HepG2 (cell line): ENCODE results near the gene CYP4F12. TPM values are rescaled to one million over a fixed set of nuclear protein-coding genes. Genes with fewer than 3 reads are reported as not detected.

ENCODE experiments used
- CBX1 ChIP-seq: IDR thresholded peaks from one replicate; pipeline ENCODE4 v1.6.1; 2016; ENCODE audit warnings: antibody characterized with exemption, low read depth
- EED ChIP-seq: sonication (generic); formaldehyde crosslinking; IDR thresholded peaks from 2 replicates; pipeline ENCODE4 v1.5.0; 2020; ENCODE audit warnings: mild to moderate bottlenecking, missing genetic modification reagents
- EP300 ChIP-seq, 3 experiments: sonication (generic) in 1 of 3; formaldehyde crosslinking in 1 of 3; IDR thresholded peaks; 2 replicates each; pipeline versions ENCODE4 v1.5.1 to v1.6.1; 2011 to 2020; ENCODE audit warnings: low read depth in 2 of 3, low read length in 2 of 3, borderline replicate concordance in 1 of 3, improper control_type of control experiment in 1 of 3, mild to moderate bottlenecking in 1 of 3, missing genetic modification reagents in 1 of 3, moderate library complexity in 1 of 3
- MAFG ChIP-seq: sonication (generic); formaldehyde crosslinking; IDR thresholded peaks from 2 replicates; pipeline ENCODE4 v1.5.1; 2020; ENCODE audit warnings: mild to moderate bottlenecking, missing genetic modification reagents
- MYC ChIP-seq: sonication (generic); formaldehyde crosslinking; IDR thresholded peaks from 2 replicates; pipeline ENCODE4 v1.9.0; 2021; ENCODE audit warnings: missing genetic modification reagents, borderline replicate concordance
- NR2F6 ChIP-seq, 2 experiments: IDR thresholded peaks; 2 replicates each; pipeline ENCODE4 v1.6.1; 2016; ENCODE audit warnings: antibody characterized with exemption in 1 of 2, mild to moderate bottlenecking in 1 of 2
- ONECUT2 ChIP-seq: sonication (generic); formaldehyde crosslinking; IDR thresholded peaks from 2 replicates; pipeline ENCODE4 v1.4.0; 2020; ENCODE audit warnings: missing genetic modification reagents
- POLR2AphosphoS2 ChIP-seq: IDR thresholded peaks from 2 replicates; pipeline ENCODE4 v1.6.1; 2011; ENCODE audit warnings: low read depth, low read length, improper control_type of control experiment
- RFX3 ChIP-seq: IDR thresholded peaks from 2 replicates; pipeline ENCODE4 v1.6.1; 2016; ENCODE audit warnings: missing biosample characterization, missing genetic modification reagents
- RFXANK ChIP-seq: IDR thresholded peaks from 2 replicates; pipeline ENCODE4 v1.6.1; 2016
- ZFP36L1 ChIP-seq: sonication (generic); formaldehyde crosslinking; IDR thresholded peaks from 2 replicates; pipeline ENCODE4 v1.8.0; 2022; ENCODE audit warnings: mild to moderate bottlenecking, missing genetic modification reagents, moderate library complexity
- ZNF225 ChIP-seq: sonication (generic); formaldehyde crosslinking; IDR thresholded peaks from 2 replicates; pipeline ENCODE4 v1.4.0; 2020; ENCODE audit warnings: mild to moderate bottlenecking, missing genetic modification reagents
- ZNF256 ChIP-seq: sonication (generic); formaldehyde crosslinking; conservative IDR thresholded peaks from 2 replicates; pipeline ENCODE4 v1.4.0; 2020; ENCODE audit warnings: missing genetic modification reagents
- ZNF30 ChIP-seq: sonication (generic); formaldehyde crosslinking; IDR thresholded peaks from 2 replicates; pipeline ENCODE4 v1.5.0; 2020; ENCODE audit warnings: mild to moderate bottlenecking, missing genetic modification reagents
- ZNF552 ChIP-seq: sonication (generic); formaldehyde crosslinking; IDR thresholded peaks from 2 replicates; pipeline ENCODE4 v1.9.0; 2022; ENCODE audit warnings: missing genetic modification reagents, mild to moderate bottlenecking, borderline replicate concordance
- polyA plus RNA-seq, 8 experiments: library from polyadenylated mRNA; depleted of rRNA in 3 of 8; stranded (reverse) in 7 of 8; unstranded in 1 of 8; fragments of >200 nt; fragmentation: Illumina TruSeq in 4 of 8; extraction: Trizol in 4 of 8; gene quantifications; 2 replicates each; pipeline versions ENCODE4 v1.2.1 to v1.2.3, GENCODE V29; 2011 to 2016; ENCODE audit warnings: low read depth in 4 of 8, missing spikeins in 1 of 8, mixed read lengths in 1 of 8; ENCODE audit not compliant: insufficient read depth in 1 of 8
- total RNA-seq, 5 experiments: library from RNA; depleted of rRNA; stranded (reverse); fragments of >200 nt; fragmentation: Illumina TruSeq; extraction: Trizol; gene quantifications; 2 replicates each; pipeline ENCODE4 v1.2.3, GENCODE V29; 2016; ENCODE audit warnings: low read depth in 1 of 5
- TF ChIP-seq, protein P1 (sequence below): sonication (generic); formaldehyde crosslinking; IDR thresholded peaks from 2 replicates; pipeline ENCODE4 v1.5.1; 2020; ENCODE audit warnings: mild to moderate bottlenecking, missing genetic modification reagents
- TF ChIP-seq, protein P2 (sequence below): sonication (generic); formaldehyde crosslinking; IDR thresholded peaks from 2 replicates; pipeline ENCODE4 v1.8.1; 2023; ENCODE audit warnings: missing genetic modification reagents, mild to moderate bottlenecking, borderline replicate concordance
- TF ChIP-seq, protein P3 (sequence below): sonication (generic); formaldehyde crosslinking; IDR thresholded peaks from 2 replicates; pipeline ENCODE4 v1.8.0; 2022; ENCODE audit warnings: mild to moderate bottlenecking, missing genetic modification reagents
- TF ChIP-seq, protein P4 (sequence below): sonication (generic); formaldehyde crosslinking; IDR thresholded peaks from 2 replicates; pipeline ENCODE4 v1.5.0; 2020; ENCODE audit warnings: missing genetic modification reagents
- TF ChIP-seq, protein P5 (sequence below): sonication (generic); formaldehyde crosslinking; IDR thresholded peaks from 2 replicates; pipeline ENCODE4 v1.8.0; 2022; ENCODE audit warnings: missing genetic modification reagents, mild to moderate bottlenecking, borderline replicate concordance
- TF ChIP-seq, protein P6 (sequence below): sonication (generic); formaldehyde crosslinking; IDR thresholded peaks from 2 replicates; pipeline ENCODE4 v1.4.0; 2020; ENCODE audit warnings: low read depth, mild to moderate bottlenecking, missing genetic modification reagents

Gene CYP4F12
- total and polyA plus RNA-seq, 2 of the 13 experiments (the other 11 are each of a cell fraction or from before 2014, with no cell fraction given), result 29.9 to 30.8 TPM

DNA sequence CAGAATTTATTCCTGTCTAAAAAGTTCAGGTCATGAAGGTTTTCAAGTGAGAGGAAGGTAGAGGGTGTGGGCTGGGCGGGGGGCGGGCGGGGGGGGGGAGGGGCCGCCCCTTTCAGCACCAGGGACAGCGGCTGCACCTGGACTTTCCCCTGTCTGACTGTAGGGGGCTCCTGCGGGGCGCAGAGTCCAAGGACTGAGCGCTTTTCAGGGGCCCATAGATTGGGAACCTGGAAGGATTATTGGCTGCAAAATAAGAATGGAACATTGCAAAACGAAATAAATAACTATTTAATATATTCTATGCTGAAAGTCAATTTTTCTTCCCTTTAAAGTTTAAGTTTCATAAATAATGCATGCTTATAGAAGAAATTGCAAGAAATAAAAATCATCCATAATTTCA is 41.1 kb upstream of the CYP4F12 start (continued):
- TF ChIP-seq, protein P1, sequence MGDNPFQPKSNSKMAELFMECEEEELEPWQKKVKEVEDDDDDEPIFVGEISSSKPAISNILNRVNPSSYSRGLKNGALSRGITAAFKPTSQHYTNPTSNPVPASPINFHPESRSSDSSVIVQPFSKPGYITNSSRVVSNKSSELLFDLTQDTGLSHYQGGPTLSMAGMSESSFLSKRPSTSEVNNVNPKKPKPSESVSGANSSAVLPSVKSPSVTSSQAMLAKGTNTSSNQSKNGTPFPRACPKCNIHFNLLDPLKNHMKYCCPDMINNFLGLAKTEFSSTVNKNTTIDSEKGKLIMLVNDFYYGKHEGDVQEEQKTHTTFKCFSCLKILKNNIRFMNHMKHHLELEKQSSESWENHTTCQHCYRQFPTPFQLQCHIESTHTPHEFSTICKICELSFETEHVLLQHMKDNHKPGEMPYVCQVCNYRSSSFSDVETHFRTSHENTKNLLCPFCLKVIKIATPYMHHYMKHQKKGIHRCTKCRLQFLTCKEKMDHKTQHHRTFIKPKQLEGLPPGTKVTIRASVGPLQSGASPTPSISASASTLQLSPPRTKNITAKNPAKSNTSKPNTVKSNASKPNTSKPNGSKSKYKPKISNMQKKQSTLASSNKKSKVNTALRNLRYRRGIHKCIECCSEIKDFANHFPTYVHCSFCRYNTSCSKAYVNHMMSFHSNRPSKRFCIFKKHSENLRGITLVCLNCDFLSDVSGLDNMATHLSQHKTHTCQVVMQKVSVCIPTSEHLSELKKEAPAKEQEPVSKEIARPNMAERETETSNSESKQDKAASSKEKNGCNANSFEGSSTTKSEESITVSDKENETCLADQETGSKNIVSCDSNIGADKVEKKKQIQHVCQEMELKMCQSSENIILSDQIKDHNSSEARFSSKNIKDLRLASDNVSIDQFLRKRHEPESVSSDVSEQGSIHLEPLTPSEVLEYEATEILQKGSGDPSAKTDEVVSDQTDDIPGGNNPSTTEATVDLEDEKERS (CRISPR knock-in tag), result no peak
- TF ChIP-seq, protein P2, sequence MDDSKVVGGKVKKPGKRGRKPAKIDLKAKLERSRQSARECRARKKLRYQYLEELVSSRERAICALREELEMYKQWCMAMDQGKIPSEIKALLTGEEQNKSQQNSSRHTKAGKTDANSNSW (CRISPR knock-in tag), result no peak
- TF ChIP-seq EP300 (IDR thresholded peaks at IDR 0.05; ENCODE audit: low read depth in 2 of 2, low read length in 2 of 2), result no peak
- no peak for TF ChIP-seq EP300 (CRISPR knock-in tag; IDR thresholded peaks at IDR 0.05; ENCODE audit: borderline replicate concordance)
- no peak for TF ChIP-seq NR2F6 (IDR thresholded peaks at IDR 0.05)
- no peak for TF ChIP-seq NR2F6 (CRISPR knock-in tag; IDR thresholded peaks at IDR 0.05)
- TF ChIP-seq POLR2AphosphoS2, result no peak
- TF ChIP-seq EED (CRISPR knock-in tag), result no peak
- TF ChIP-seq ONECUT2 (CRISPR knock-in tag), result no peak
- TF ChIP-seq MYC, result no peak; the same call in 1 of the 2 replicates
- no peak for TF ChIP-seq ZNF552 (CRISPR knock-in tag)
- no peak for TF ChIP-seq MAFG
- no peak for TF ChIP-seq CBX1
- TF ChIP-seq, protein P3, sequence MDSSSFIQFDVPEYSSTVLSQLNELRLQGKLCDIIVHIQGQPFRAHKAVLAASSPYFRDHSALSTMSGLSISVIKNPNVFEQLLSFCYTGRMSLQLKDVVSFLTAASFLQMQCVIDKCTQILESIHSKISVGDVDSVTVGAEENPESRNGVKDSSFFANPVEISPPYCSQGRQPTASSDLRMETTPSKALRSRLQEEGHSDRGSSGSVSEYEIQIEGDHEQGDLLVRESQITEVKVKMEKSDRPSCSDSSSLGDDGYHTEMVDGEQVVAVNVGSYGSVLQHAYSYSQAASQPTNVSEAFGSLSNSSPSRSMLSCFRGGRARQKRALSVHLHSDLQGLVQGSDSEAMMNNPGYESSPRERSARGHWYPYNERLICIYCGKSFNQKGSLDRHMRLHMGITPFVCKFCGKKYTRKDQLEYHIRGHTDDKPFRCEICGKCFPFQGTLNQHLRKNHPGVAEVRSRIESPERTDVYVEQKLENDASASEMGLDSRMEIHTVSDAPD, result no peak
- no peak for TF ChIP-seq RFX3 (CRISPR knock-in tag)
- TF ChIP-seq ZNF256 (CRISPR knock-in tag), result peak; percentile 80; the same call in 1 of the 2 replicates
- no peak for TF ChIP-seq ZNF30
- TF ChIP-seq, protein P4, sequence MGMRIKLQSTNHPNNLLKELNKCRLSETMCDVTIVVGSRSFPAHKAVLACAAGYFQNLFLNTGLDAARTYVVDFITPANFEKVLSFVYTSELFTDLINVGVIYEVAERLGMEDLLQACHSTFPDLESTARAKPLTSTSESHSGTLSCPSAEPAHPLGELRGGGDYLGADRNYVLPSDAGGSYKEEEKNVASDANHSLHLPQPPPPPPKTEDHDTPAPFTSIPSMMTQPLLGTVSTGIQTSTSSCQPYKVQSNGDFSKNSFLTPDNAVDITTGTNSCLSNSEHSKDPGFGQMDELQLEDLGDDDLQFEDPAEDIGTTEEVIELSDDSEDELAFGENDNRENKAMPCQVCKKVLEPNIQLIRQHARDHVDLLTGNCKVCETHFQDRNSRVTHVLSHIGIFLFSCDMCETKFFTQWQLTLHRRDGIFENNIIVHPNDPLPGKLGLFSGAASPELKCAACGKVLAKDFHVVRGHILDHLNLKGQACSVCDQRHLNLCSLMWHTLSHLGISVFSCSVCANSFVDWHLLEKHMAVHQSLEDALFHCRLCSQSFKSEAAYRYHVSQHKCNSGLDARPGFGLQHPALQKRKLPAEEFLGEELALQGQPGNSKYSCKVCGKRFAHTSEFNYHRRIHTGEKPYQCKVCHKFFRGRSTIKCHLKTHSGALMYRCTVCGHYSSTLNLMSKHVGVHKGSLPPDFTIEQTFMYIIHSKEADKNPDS, result no peak
- TF ChIP-seq, protein P5, sequence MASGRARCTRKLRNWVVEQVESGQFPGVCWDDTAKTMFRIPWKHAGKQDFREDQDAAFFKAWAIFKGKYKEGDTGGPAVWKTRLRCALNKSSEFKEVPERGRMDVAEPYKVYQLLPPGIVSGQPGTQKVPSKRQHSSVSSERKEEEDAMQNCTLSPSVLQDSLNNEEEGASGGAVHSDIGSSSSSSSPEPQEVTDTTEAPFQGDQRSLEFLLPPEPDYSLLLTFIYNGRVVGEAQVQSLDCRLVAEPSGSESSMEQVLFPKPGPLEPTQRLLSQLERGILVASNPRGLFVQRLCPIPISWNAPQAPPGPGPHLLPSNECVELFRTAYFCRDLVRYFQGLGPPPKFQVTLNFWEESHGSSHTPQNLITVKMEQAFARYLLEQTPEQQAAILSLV (CRISPR knock-in tag), result no peak
- no peak for TF ChIP-seq ZNF225 (CRISPR knock-in tag)
- TF ChIP-seq ZFP36L1 (CRISPR knock-in tag), result no peak
- no peak for TF ChIP-seq RFXANK (CRISPR knock-in tag)
- TF ChIP-seq, protein P6, sequence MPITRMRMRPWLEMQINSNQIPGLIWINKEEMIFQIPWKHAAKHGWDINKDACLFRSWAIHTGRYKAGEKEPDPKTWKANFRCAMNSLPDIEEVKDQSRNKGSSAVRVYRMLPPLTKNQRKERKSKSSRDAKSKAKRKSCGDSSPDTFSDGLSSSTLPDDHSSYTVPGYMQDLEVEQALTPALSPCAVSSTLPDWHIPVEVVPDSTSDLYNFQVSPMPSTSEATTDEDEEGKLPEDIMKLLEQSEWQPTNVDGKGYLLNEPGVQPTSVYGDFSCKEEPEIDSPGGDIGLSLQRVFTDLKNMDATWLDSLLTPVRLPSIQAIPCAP (CRISPR knock-in tag), result no peak
